Neural crest cell (in vitro differentiated cells): ENCODE data around the gene RHBG. TPM values are rescaled to one million over a fixed set of nuclear protein-coding genes. Genes with fewer than 3 reads are reported as not detected.
A peak's percentile ranks its signal among the peaks of the same experiment; 100 is the strongest.

ENCODE experiments used
- DNase-seq: peaks from one replicate; pipeline ENCODE4 v3.0.0; 2021; ENCODE audit warnings: low read depth, mixed read lengths, low spot score
- H3K27ac Mint-ChIP-seq: one replicate; pipeline ENCODE4 v1.8.0; 2021; ENCODE audit warnings: mild to moderate bottlenecking, mixed read lengths; ENCODE audit not compliant: unreplicated experiment
- H3K27me3 Mint-ChIP-seq: 2 replicates; pipeline ENCODE4 v1.8.0; 2021; ENCODE audit warnings: low read depth, mild to moderate bottlenecking, mixed read lengths
- H3K36me3 Mint-ChIP-seq: 2 replicates; pipeline ENCODE4 v1.8.0; 2021; ENCODE audit warnings: low read depth, mild to moderate bottlenecking, mixed read lengths
- H3K4me1 Mint-ChIP-seq: 2 replicates; pipeline ENCODE4 v1.8.0; 2021; ENCODE audit warnings: mixed read lengths
- H3K4me3 Mint-ChIP-seq: one replicate; pipeline ENCODE4 v1.8.0; 2021; ENCODE audit warnings: mild to moderate bottlenecking, mixed read lengths
- H3K9me3 Mint-ChIP-seq: 2 replicates; pipeline ENCODE4 v1.8.0; 2021; ENCODE audit warnings: mixed read lengths
- CTCF ChIP-seq: fragments of 200-600 bp; sonication (generic); conservative IDR thresholded peaks from 2 replicates; pipeline ENCODE4 v1.5.0; 2021; ENCODE audit warnings: antibody characterized with exemption, mild to moderate bottlenecking
- total RNA-seq: library from RNA; stranded (reverse); gene quantifications from 2 replicates; pipeline ENCODE4 v1.2.1, GENCODE V29; 2021

The RHBG gene
- total RNA-seq, 1 donor from 2014 or later, result not detected

GRCh38 chr1:156384658-156385057 lies 15.6 kb downstream of the RHBG start:
- no peaks in the 10 kb centered on the region for H3K9me3 Mint-ChIP-seq
- no peak overlapping the region for H3K4me3 Mint-ChIP-seq
- no peak for TF ChIP-seq CTCF
- no peak for DNase-seq
- H3K4me1 Mint-ChIP-seq, result peaks cover 32% of the 10 kb centered on the region
- H3K27ac Mint-ChIP-seq, result no peak overlapping the region
- H3K27me3 Mint-ChIP-seq, result peaks cover 62% of the 10 kb centered on the region
- no peaks in the 10 kb centered on the region for H3K36me3 Mint-ChIP-seq

- H3K36me3 Mint-ChIP-seq, result no peaks in the 10 kb centered on the region
- TF ChIP-seq CTCF, result peak; percentile 94
- H3K4me1 Mint-ChIP-seq, result peaks cover 32% of the 10 kb centered on the region
- DNase-seq, result peak; percentile 79
- H3K4me3 Mint-ChIP-seq, result peak overlapping the region; percentile 54
- no peaks in the 10 kb centered on the region for H3K9me3 Mint-ChIP-seq
- peaks cover 72% of the 10 kb centered on the region for H3K27me3 Mint-ChIP-seq
- H3K27ac Mint-ChIP-seq, result no peak overlapping the region
Observed at GRCh38 chr1:156385534-156386031, 16.6 kb downstream of the RHBG start.

- Mint-ChIP-seq H3K36me3 (no peaks in the 10 kb centered on the region), H3K27me3 (peaks cover 75% of the 10 kb centered on the region), H3K4me1 (peaks cover 32% of the 10 kb centered on the region), H3K4me3 (peak overlapping the region; percentile 54), H3K9me3 (no peaks in the 10 kb centered on the region), H3K27ac (no peak overlapping the region)
- TF ChIP-seq CTCF, result no peak
- no peak for DNase-seq
Observed at GRCh38 chr1:156386134-156386901, 17.3 kb downstream of the RHBG start.

GRCh38 chr1:156386949-156387869 lies 18.2 kb downstream of the RHBG start:
- peaks cover 29% of the 10 kb centered on the region for H3K4me1 Mint-ChIP-seq
- H3K36me3 Mint-ChIP-seq, result no peaks in the 10 kb centered on the region
- no peaks in the 10 kb centered on the region for H3K9me3 Mint-ChIP-seq
- peak overlapping the region; percentile 51 for H3K4me3 Mint-ChIP-seq
- H3K27ac Mint-ChIP-seq, result no peak overlapping the region
- peaks cover 78% of the 10 kb centered on the region for H3K27me3 Mint-ChIP-seq
- DNase-seq, result no peak
- no peak for TF ChIP-seq CTCF

GRCh38 chr1:156387870-156388173 lies 18.8 kb downstream of the RHBG start:
- Mint-ChIP-seq H3K27ac (no peak overlapping the region), H3K4me1 (peaks cover 28% of the 10 kb centered on the region), H3K9me3 (no peaks in the 10 kb centered on the region), H3K36me3 (no peaks in the 10 kb centered on the region), H3K4me3 (peak overlapping the region; percentile 51), H3K27me3 (peaks cover 76% of the 10 kb centered on the region)
- no peak for DNase-seq
- no peak for TF ChIP-seq CTCF
